Measurements from ENCODE around the gene MICAL2.

The MICAL2 gene

DNA sequence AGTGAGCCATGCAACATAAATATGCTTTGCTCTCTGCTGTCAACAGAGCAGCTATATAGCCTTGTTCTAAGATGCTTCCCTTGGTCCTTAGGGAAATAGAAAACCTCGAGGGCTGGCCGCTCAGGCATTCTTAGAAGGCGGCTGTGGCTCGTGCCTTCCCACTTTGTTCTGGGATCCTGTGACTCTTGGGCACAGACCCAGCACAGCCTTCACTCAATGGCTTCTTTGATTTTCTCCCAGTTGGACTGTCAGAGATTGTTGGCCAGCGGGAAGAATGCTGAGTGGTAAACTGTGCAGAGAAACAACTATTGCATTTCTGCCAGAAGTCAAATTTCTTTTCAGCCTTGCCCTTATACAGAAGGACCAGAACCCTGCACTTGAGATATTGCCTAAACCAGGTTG, 9.5 kb upstream of the MICAL2 start:
- no peak for FAIRE-seq

GRCh38 chr11:12101318-12101717, 9.1 kb upstream of the MICAL2 start:
- no peak for FAIRE-seq

- FAIRE-seq: no peak
These were observed 7.6 kb upstream of the MICAL2 start for GRCh38 chr11:12102588-12103410.

GRCh38 chr11:12103411-12104225, 6.8 kb upstream of the MICAL2 start:
- no peak for FAIRE-seq

- FAIRE-seq: no peak
These were observed 4.9 kb upstream of the MICAL2 start for GRCh38 chr11:12105471-12105870.

- no peak for FAIRE-seq
These were observed 4.3 kb upstream of the MICAL2 start for GRCh38 chr11:12106101-12106500.

GRCh38 chr11:12106501-12106900, 3.9 kb upstream of the MICAL2 start:
- no peak for FAIRE-seq

DNA sequence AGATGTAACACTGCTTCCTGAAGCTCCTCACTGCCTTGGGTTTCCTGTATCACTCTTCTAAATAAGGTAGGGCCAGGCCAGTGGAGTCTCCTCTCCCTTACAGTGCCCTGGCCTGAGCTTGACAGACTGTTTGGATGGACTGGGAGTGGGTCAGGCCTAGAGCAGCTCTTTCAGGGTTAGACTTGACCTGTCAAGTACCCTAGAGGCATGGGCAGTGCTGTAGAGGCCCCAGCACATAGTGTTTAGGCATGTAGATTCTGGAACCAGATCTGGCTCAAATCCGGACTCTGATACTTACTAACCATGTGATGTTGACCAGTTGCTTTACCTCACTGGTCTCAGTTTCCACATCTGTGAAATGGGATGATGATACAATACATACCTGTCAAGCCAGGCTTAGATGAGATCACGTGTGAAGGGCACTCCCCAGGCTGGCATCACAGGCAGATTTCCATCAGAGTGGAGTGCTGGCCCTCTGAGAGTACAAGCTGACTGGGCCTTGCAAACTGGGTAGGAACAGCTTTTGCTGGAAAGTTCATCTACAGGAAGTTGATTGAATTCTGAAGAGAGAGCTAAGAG, 1.4 kb upstream of the MICAL2 start:
- FAIRE-seq: no peak

GRCh38 chr11:12109591-12110196, 696 bp upstream of the MICAL2 start:
- no peak for FAIRE-seq

DNA sequence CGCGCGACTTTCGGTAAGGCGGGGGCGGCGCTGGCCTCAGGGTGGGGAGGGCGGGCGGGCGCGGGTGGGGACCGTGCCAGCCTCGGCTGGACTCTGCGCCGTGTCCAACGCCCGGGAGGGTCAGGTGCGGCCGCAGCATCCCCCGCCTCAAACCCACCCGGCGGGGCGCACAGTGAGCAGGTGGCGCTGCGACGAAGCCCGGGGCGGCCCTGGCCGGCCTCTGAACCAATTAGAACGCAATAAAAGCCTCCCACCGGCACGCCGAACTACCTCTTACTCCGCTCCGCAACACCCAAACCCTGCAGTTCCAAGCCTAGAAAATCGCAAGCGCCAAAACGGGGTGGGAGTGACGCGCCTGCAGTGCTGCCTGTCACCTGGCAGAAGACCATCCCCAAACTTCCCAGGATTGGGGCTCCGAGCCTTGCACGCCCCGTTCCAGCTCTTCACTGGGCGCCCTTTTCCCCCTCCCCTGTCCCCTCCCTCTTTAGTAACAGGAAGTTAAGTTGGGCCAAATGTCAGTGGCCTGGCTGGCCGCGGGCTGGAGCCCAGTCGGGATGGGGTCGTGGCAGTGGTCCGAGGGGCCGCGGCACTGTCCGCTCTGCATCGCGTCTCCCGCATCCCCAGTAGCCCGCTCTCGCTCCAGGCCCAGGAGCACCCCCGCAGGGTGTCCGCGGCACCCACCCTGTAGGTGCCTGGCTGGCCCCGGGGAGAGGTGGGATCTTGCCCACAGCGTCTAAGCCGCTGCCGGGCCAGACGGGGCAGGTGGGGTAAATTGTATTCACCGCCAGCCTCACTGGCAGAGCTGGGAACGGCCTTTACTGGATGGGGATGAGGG, 541 bp downstream of the MICAL2 start:
- no peak for FAIRE-seq

- FAIRE-seq: no peak
These were observed 1.4 kb downstream of the MICAL2 start for GRCh38 chr11:12111549-12112520.

- FAIRE-seq: no peak
These were observed 2.4 kb downstream of the MICAL2 start for GRCh38 chr11:12112750-12113149.

DNA sequence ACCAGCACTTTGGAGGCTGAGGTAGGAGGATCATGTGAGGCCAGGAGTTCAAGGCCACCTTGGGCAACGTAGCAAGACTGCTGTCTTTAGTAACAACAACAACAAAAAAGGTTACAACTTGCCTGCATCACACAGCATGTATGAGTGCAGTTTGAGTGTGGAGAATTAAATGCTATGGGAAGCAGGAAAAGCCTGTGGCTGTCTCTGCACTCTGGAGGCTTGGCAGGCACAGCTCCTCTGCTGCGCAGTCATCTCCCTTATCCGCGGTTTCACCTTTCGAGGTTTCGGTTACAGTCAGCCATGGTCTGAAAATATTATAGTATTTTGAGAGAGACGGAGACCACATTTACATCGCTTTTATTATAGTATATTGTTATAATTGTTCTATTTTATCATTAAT, 2.9 kb downstream of the MICAL2 start:
- no peak for FAIRE-seq

DNA sequence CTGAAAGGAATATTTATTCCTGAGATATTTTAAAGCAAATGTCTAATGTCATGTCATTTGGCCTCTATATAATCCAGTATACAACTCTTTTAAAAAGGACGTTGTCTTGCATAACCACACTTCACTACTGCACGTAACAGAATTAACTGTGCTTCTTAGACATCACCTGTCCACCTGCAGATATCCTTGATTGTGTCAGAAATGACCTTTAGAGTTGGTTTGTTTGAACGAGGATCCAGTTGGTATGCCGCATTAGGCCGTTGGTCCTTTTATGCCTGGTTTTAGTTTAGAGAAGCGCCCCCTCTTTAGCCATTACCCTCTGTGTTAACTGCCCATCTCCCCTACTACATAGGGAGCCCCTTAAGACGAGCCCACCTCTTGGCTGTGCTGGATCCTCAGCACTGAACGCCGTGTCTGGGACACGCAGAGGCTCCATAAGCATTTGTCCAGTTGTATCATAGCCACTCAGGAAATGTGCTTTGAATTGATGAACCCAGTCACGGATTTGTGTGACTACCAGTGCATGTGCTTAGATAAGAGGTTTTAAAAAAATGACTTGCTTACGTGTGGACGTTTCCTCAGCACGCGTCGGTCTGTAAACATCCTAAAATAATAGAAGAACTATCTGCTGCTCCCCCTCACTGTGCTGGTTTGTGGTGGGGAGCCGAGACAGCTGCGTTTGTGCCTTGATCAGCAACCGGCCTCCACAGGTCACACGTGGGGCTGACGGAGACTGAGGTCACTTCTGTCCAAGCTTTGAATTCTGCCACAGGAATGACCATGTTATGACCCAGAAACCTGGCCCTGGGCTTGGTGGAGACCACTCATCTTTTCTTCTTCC, 4.0 kb downstream of the MICAL2 start:
- FAIRE-seq: no peak

DNA sequence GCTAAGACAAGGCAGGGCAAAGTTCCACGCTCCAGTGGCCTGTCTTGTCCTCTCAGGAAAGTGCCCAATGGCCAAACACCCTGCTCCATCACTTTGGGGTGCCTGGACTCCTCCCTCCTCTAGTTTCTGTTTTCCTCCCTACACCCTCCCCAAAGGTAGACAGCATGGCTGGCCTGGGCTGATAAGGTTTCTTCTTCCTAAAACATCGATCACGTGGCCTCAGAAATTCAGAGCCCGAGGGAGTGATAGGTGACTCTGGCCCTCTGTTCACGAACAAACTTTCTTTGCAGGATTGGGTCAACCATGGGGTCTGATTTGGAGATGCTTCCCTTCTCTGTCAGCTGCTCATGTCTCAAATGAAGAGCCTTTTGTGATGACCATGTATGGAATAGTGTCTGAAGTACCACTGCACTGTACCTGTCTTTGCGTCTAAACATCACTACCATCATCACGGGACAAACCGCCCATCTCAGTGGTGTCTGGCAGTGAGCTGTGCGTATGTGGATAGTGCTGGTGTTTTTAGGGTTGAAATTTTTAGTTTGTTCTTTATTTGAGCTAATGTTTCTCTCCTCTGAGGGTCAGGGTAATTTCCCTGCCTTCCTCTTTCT, 6.1 kb downstream of the MICAL2 start:
- no peak for FAIRE-seq

DNA sequence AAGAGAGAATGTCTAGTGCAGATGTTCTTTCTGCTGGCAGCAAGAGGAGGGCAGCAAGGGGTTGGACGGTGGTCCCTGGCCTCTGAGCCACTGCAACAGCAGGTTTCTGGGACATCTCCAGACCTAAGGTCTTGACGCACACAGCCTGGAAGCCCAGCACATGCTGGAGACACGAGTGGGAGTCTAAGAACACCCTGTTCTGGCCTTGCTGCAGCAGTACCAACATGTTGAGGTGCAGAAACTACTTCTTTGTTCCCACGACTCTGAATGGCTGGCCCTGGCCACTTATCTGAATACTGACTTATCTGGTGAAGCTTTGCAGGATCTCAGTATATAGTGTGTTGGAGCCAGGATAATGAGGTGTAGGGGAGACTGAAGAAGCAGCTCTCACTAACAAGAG, 6.8 kb downstream of the MICAL2 start:
- no peak for FAIRE-seq

- FAIRE-seq: no peak
These were observed 7.2 kb downstream of the MICAL2 start for GRCh38 chr11:12117611-12118010.

- no peak for FAIRE-seq
These were observed 8.6 kb downstream of the MICAL2 start for GRCh38 chr11:12118949-12119348.

- FAIRE-seq: no peak
These were observed 9.1 kb downstream of the MICAL2 start for GRCh38 chr11:12119502-12119901.
